Measurements from ENCODE around the gene REEP1.

- TF ChIP-seq, protein P1, sequence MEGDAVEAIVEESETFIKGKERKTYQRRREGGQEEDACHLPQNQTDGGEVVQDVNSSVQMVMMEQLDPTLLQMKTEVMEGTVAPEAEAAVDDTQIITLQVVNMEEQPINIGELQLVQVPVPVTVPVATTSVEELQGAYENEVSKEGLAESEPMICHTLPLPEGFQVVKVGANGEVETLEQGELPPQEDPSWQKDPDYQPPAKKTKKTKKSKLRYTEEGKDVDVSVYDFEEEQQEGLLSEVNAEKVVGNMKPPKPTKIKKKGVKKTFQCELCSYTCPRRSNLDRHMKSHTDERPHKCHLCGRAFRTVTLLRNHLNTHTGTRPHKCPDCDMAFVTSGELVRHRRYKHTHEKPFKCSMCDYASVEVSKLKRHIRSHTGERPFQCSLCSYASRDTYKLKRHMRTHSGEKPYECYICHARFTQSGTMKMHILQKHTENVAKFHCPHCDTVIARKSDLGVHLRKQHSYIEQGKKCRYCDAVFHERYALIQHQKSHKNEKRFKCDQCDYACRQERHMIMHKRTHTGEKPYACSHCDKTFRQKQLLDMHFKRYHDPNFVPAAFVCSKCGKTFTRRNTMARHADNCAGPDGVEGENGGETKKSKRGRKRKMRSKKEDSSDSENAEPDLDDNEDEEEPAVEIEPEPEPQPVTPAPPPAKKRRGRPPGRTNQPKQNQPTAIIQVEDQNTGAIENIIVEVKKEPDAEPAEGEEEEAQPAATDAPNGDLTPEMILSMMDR (IDR thresholded peaks at IDR 0.05): no peak
- TF ChIP-seq POLR2A (IDR thresholded peaks at IDR 0.05): no peak
- no peak for TF ChIP-seq POLR2AphosphoS5 (IDR thresholded peaks at IDR 0.05)
- TF ChIP-seq EP300 (IDR thresholded peaks at IDR 0.05): no peak
Observed at GRCh38 chr2:86189782-86190416, 147.5 kb downstream of the REEP1 start.

All from suprapubic skin (tissue), 4 donors.